ENCODE measurements around the gene ZNF709. TPM values are rescaled to one million over a fixed set of nuclear protein-coding genes. Genes with fewer than 3 reads are reported as not detected.

The ZNF709 gene
- 1 to 10 TPM; 1.3 to 2.0 TPM for total RNA-seq

DNA sequence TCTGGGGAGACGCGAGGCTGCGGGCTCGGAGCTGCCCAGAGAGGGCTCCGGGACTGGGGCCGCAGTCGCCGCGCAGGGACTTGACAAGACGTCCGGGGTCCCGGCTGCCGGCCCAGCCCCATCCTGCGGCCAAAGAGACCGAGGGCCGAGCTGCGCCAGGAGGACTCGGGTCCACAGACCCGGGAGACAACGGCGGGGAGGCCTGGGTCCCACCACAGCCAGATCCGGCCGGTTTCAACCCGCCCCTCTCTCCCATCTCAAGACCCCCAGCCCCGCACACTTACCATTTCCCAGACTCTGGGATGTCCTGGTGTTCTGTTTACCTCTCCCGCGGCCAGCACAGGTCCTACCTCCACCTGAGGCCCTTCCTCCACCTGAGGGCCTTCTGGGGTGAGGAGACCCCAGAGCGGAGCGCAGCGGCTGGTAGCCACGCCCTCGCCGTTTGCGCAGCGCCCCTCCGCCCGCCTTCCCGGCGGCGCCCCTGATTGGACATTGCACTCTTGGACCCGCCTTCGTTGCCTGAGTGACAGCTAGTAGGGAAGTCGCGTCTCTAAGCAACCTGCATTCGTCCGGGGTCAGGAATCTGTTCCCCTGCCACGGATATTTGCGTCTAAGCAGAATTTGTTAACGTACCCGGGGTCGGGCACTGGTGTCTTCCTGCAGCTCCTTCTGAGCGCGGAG lies at the start of gene ZNF709:
TSS of gene ZNF709 (minus strand) at position 446 of the 681 bp plus-strand sequence. CDS start at position 287, 159 bp downstream.
- Histone ChIP-seq H3K4me3 (peak within 1 kb of the TSS; percentile 93), H3K9me3 (no peaks in the 10 kb centered on the region), H3K4me1 (no peaks in the 10 kb centered on the region), H3K9ac (ENCODE audit: low read depth in 2 of 2, low read length in 2 of 2) (peak within 1 kb of the TSS; percentile 82 to 86), H3K36me3 (no peaks in the 10 kb centered on the region), H3K27me3 (no peaks in the 10 kb centered on the region), H3K27ac (peak within 1 kb of the TSS; percentile 56)
- intact Hi-C loops (cut with DNase I) = no loop called here
- DNase-seq = peak; percentile 96
- TF ChIP-seq, protein P1, sequence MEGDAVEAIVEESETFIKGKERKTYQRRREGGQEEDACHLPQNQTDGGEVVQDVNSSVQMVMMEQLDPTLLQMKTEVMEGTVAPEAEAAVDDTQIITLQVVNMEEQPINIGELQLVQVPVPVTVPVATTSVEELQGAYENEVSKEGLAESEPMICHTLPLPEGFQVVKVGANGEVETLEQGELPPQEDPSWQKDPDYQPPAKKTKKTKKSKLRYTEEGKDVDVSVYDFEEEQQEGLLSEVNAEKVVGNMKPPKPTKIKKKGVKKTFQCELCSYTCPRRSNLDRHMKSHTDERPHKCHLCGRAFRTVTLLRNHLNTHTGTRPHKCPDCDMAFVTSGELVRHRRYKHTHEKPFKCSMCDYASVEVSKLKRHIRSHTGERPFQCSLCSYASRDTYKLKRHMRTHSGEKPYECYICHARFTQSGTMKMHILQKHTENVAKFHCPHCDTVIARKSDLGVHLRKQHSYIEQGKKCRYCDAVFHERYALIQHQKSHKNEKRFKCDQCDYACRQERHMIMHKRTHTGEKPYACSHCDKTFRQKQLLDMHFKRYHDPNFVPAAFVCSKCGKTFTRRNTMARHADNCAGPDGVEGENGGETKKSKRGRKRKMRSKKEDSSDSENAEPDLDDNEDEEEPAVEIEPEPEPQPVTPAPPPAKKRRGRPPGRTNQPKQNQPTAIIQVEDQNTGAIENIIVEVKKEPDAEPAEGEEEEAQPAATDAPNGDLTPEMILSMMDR (IDR thresholded peaks at IDR 0.05) = no peak

DNA sequence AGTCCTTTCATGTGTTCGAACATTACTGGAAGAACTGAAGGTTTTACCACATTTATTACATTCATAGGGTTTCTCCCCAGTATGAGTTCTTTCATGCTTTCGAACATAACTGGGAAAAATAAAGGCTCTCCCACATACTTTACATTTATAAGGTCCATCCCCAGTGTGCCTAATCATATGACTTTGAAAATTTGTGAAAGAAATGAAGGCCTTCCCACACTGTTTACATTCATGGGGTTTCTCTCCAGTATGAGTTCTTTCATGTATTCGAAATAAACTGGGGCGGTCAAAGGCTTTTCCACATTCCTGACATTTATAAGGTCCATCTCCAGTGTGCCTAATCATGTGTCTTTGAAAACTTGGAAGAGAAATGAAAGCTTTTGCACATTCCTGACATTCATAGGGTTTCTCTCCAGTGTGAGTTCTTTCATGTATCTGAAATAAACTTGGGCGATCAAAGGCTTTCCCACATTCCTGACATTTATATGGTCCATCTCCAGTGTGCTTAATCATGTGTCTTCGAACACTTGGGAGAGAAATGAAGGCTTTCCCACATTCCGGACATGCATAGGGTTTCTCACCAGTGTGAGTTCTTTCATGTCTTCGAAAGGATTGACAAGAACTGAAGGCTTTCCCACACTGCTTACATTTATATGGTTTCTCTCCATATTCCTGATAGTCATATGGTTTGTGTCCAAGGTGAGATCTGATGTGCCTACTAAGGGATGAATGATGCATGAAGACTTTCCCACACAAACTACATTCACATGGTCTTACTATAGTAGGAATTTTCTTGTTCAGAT lies 42.6 kb upstream of the ZNF709 start:
- H3K4me3 ChIP-seq = no peak overlapping the region
- intact Hi-C loops (cut with DNase I) = no loop called here
- TF ChIP-seq, protein P1 (IDR thresholded peaks at IDR 0.05) = no peak
- H3K27ac ChIP-seq = no peak overlapping the region
- no peak for DNase-seq
- H3K36me3 ChIP-seq = peaks cover 30% of the 10 kb centered on the region
- no peaks in the 10 kb centered on the region for H3K27me3 ChIP-seq
- no peaks in the 10 kb centered on the region for H3K4me1 ChIP-seq
- peaks cover 41% of the 10 kb centered on the region for H3K9me3 ChIP-seq
- no peak overlapping the region for H3K9ac ChIP-seq (ENCODE audit: low read depth in 2 of 2, low read length in 2 of 2)

DNA sequence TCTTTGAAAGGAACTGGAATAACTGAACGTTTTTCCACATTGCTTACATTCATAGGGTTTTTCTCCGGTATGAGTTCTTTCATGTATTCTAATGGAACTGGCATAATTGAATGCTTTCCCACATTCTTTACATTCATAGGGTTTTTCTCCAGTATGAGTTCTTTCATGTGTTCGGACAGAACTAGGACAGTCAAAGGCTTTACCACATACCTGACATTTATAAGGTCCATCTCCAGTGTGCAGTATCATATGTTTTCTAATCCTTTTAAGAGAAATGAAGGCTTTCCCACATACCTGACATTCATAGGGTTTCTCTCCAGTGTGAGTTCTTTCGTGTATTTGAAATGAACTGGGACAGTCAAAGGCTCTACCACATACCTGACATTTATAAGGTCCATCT lies 41.9 kb upstream of the ZNF709 start:
- Histone ChIP-seq H3K9ac (ENCODE audit: low read depth in 2 of 2, low read length in 2 of 2) (no peak overlapping the region), H3K9me3 (peaks cover 40% of the 10 kb centered on the region), H3K27me3 (no peaks in the 10 kb centered on the region), H3K4me1 (no peaks in the 10 kb centered on the region), H3K4me3 (no peak overlapping the region), H3K36me3 (peaks cover 30% of the 10 kb centered on the region), H3K27ac (no peak overlapping the region)
- intact Hi-C loops (cut with DNase I) = no loop called here
- DNase-seq = no peak
- TF ChIP-seq, protein P1 (IDR thresholded peaks at IDR 0.05) = no peak

DNA sequence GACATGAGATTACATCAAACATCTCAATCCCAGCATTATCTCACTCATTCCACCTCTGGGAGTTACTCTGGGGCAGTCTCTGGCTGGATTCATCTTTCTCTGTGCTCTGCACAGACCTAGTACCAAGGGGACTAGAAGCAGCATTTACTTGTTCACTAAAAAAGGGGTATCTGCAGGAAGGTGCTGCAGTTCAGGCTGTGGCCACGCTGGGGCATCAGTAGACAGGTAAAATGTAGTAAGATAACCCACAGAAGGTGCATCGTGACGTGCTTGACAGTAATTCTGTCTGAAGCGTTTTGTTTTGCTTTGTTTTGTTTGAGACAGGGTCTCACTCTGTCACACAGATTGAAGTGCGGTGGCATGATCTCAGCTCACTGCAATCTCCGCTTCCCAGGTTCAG lies 37.4 kb upstream of the ZNF709 start:
- no peak overlapping the region for H3K9ac ChIP-seq (ENCODE audit: low read depth in 2 of 2, low read length in 2 of 2)

DNA sequence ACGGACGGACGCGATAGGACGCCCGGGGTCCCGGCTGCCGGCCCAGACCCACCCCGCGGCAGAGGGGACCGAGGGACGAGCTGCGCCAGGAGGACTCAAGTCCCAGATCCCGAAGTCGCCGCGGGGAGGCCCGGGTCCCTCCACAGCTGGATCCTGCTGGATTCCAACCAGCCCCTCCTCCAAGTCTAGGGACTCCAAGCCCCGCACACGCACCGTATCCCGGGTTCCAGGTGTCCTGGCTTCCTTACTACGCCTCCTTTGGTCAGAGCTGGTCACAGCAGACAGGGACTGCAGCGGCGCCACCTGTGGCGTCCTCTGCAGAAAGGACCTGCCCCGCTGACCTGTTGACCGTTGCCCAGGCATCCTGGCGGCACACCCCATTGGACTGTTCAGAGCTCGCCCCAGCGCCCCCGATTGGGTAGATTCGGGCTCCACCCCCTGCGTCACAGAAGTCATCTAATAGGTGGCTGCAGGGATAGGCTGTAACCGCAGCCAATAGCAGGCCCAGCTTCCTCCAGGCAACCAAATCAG lies 29.0 kb upstream of the ZNF709 start:
- intact Hi-C loops (cut with DNase I) = no loop called here
- TF ChIP-seq, protein P1 (IDR thresholded peaks at IDR 0.05) = no peak
- H3K27ac ChIP-seq = no peak overlapping the region
- no peak overlapping the region for H3K4me3 ChIP-seq
- no peaks in the 10 kb centered on the region for H3K4me1 ChIP-seq
- no peaks in the 10 kb centered on the region for H3K36me3 ChIP-seq
- H3K9me3 ChIP-seq = no peaks in the 10 kb centered on the region
- DNase-seq = no peak
- no peak overlapping the region for H3K9ac ChIP-seq (ENCODE audit: low read depth in 2 of 2, low read length in 2 of 2)
- no peaks in the 10 kb centered on the region for H3K27me3 ChIP-seq

More for the DNA sequence above, 37.4 kb upstream of the ZNF709 start:
- H3K27ac ChIP-seq = no peak overlapping the region
- H3K36me3 ChIP-seq = peaks cover 11% of the 10 kb centered on the region
- intact Hi-C loops (cut with DNase I) = no loop called here
- TF ChIP-seq, protein P1 (IDR thresholded peaks at IDR 0.05) = no peak
- no peaks in the 10 kb centered on the region for H3K27me3 ChIP-seq
- DNase-seq = no peak
- H3K4me3 ChIP-seq = no peak overlapping the region
- H3K4me1 ChIP-seq = no peaks in the 10 kb centered on the region
- peaks cover 20% of the 10 kb centered on the region for H3K9me3 ChIP-seq
